DMS53 treated with DMSO at 0.1 percent for 48 hours (cell line): ENCODE measurements around the gene PARD3B.
"Not testable (repeated sequence)": the region's sequence is repeated elsewhere in the genome, so short reads cannot be mapped to it uniquely, and the experiment has no call there.

Experiments
- DNase-seq: peaks from one replicate; lab custom pipeline; 2025; ENCODE audit not compliant: unreplicated experiment; lab: John Stamatoyannopoulos, UW

Gene PARD3B

GRCh38 chr2:205483095-205483494, 937.8 kb downstream of the PARD3B start:
- no peak for DNase-seq

DNA sequence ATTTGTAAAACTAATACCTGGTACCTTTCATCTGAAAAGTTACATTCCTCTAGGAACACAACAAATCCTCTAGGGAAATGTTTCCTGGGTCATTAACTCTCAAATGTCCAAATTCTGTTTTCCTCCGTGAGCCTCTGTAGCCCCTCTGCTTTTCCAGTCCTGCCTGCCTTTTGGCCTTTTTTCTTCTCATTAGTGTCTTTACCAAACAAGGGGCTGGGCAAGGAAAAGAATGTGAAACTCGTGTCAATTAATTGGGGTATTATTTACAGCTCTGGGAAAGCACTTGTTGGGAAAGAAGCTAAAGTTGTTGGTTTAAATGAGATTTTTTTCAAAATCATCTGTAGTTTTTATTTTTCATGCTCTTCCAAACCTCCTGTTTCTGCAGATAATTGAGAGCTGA, 938.9 kb downstream of the PARD3B start:
- no peak for DNase-seq

DNA sequence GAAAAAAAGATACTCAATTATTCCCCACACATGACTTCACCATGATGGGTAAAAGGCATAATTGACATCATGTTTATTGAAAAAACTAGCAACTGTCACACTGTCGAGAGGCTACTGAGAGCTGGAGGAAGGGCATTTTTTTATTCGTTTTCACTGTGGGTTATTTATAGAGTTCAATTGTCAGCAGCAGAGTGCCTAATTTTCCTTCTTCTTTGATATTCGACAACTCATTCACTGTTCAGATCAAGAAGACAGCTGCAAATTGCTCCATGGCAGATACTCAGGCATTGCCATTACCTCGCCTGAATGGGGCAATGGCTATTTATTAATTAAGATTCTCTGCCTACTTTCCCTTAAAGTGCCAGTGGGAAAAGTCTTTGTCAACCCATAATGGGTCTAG, 939.5 kb downstream of the PARD3B start:
- DNase-seq: no peak

- DNase-seq: not testable (repeated sequence)
These were observed 948.3 kb downstream of the PARD3B start for GRCh38 chr2:205493528-205493927.

DNA sequence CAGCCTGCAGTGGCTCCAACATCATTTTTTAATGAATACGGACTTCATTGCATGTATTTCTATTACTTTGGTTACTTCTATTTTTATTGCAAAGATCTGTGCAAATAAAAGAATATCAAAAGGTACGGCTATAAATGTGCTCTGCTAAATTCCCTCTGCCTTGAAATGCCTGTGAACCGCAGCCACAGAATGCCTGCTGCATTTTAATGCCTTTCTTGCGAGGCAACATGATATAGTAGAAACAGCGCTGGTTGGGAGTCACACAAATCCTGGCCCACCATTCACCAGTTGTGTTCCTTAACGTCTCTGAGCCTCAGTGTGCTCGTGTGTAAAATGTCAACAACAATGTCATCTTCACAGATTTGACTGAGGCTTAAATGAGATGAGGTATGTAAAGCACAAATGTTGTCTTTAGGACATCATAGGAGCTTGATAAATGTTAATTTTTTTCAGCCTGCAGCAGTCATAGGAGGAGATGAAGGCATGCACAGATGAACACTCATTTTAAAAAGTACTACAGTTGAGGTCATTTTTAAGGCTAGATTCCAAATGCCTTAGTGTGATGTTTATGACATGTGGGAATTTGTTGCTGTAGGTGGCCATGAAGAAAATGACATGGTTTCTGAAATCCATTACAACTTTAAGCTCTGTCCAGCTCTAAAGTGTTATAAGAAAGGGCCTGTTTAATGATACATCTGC, 949.4 kb downstream of the PARD3B start:
- DNase-seq: no peak

- no peak for DNase-seq
These were observed 950.5 kb downstream of the PARD3B start for GRCh38 chr2:205495819-205496218.

GRCh38 chr2:205496370-205496769, 951.1 kb downstream of the PARD3B start:
- no peak for DNase-seq

DNA sequence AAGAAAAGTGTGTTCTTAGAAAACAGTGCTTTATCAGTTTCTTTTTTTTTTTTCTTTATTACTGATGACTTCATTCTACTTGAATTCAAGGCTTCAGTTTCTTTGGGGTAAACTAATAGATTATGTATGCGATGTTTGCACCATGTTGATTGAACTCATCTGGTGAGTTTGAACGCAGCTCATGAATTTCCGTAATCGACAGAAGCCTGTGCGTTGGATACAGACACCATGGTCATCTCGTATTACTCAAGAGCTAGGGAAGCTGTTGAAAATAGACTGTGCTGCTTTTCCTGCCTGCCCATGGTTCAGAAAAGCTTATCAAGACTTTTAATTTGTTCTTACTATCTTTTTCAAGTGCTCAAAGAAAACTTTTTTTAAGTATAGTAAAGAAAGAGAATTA, 951.5 kb downstream of the PARD3B start:
- no peak for DNase-seq

- no peak for DNase-seq
These were observed 953.7 kb downstream of the PARD3B start for GRCh38 chr2:205499006-205499405.

DNA sequence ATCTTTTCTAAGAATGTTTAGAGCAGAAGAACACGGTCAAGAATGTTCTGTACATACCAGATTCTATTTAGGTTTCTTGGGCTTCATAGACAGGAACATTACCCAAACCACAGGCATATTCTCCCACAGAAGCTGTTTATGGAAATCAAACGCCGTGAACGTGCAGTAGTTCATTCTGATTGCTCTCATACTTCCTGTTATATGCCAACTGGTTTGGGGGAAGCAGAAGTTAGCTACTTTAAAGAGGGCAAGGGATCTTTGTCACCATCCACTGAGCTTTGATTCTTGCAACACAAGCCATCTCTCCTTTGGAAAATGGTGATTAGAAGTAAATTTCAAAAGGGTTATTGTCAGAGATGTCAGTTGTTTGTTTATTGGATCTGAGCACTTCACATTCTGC, 954.8 kb downstream of the PARD3B start:
- DNase-seq: no peak

GRCh38 chr2:205500951-205501350, 955.7 kb downstream of the PARD3B start:
- DNase-seq: no peak

DNA sequence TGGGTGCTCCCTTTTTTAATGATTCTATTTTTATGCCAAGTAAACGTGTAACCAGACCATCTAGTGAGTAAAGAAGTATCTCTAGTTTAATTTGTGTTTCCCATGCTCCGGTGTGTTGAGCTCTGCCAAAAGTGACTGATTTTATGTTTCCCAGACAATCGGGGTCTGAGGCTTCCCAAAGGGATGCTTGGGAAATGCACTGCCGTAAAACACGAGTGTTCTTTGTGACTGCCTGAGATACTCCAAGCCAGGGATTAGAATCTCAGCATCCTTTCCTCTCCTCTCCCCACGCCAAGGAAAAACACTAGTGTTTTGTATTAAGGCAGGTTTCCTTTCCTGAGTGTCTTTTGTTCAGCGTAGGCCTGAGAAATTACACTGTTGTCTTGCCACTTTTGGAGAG, 956.6 kb downstream of the PARD3B start:
- DNase-seq: no peak

DNA sequence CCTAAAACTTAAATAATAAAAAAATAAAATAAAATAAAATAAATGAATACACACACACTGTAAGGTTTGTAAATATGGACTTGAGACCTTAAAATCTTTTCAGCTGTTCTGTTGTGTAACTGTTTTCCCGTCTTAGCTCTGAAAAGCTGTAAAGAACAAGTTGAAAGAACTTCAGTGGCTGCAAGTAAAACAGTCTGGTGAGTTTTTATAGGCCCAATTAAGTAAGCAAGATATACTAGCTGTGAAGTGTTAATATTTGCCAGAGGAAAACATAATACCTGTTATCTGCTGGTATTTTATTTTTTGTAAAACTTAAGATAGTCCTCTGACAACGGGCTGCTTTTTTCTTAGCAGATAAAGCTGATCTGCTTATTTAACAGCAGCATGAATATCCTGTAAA, 960.1 kb downstream of the PARD3B start:
- no peak for DNase-seq

GRCh38 chr2:205509655-205510054, 964.4 kb downstream of the PARD3B start:
- DNase-seq: no peak

- no peak for DNase-seq
These were observed 965.1 kb downstream of the PARD3B start for GRCh38 chr2:205510345-205510744.

- DNase-seq: no peak
These were observed 965.9 kb downstream of the PARD3B start for GRCh38 chr2:205511221-205511620.

- no peak for DNase-seq
These were observed 966.4 kb downstream of the PARD3B start for GRCh38 chr2:205511641-205512040.

DNA sequence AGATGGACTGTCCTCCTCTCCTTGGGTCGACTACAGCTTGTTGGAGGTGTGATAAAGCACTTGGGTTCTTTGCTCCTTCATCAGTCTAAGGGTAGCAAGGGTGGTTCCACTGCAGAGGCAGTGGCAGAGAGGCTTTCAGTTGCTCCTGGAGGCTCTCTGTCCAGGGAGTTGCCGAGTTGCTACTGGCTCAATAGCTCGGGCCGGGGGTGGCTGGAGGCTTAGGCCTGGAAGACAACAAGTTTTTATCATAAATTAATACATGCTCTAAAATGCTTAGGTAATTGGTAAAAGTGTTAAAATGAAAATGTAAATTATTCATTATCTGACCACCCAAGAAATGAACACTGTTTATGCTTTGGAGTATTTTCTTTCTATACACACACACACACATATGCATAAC, 975.0 kb downstream of the PARD3B start:
- DNase-seq: no peak

- no peak for DNase-seq
These were observed 979.4 kb downstream of the PARD3B start for GRCh38 chr2:205524656-205525055.

DNA sequence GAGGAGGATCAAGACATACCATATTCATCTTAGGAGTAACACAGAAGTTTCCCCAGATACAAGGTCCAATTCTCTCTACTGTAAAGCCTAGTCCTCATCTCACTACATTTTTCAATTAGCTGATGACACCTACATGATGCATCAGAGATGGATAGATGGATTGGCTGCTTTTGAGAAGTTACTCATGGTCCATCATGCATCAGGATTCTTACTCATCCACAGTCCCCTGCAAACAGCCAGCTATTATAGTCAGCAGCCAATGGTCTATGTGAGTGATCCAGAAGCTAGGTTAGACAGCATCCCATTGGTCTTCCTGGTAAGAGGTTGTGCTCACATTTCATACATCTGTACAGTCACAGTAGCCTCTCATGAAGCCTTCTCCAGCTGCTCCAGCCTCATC, 982.5 kb downstream of the PARD3B start:
- no peak for DNase-seq

DNA sequence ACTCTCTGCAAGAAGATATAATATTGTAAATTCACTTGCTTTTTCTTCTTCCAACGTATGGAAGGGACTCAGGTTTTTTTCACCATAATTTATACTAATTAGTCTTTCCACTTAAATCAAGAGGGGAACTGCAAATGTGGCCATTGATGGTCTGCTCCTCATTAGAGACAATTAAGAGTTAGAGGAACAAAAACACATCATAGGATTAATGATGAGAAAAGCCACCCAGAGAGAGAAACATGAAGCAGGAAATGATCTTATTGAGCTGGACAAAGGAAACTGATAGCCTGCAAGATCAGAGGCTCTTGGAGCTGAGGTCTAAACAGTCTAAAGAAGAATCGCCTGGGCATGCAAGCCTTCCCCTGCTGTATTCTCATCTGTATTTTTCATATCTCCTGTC, 985.8 kb downstream of the PARD3B start:
- DNase-seq: no peak

- DNase-seq: no peak
These were observed 986.3 kb downstream of the PARD3B start for GRCh38 chr2:205531489-205532148.

DNA sequence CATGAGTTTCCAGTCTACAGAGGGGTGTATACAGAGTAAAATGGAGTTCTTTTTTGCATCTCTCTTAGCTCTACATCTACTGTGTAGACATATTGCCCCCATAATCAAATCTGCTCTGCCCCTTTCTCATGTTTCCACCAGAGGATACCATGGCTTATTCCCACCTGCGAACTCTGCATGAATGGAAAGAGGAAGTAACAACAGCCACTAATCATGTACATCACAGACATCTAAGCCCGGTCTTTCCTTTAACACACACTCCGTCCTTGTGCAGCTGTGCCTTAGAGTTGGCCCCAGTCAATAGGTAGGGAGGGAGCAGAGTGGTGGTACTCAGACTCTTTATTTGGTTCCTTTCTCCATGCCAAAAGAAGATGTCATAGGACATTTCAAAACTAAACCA, 989.7 kb downstream of the PARD3B start:
- no peak for DNase-seq
